Right ventricle myocardium superior (tissue), 1 donor: ENCODE results near the gene WDR72. TPM values are rescaled to one million over a fixed set of nuclear protein-coding genes. Genes with fewer than 3 reads are reported as not detected.
"Not testable (repeated sequence)": the region's sequence is repeated elsewhere in the genome, so short reads cannot be mapped to it uniquely, and the experiment has no call there.

Experiments
- ATAC-seq: fragments of 200-7000 bp; cut with Tn5 transposase; one replicate; pipeline ENCODE4 v1.9.1; 2020; ENCODE audit warnings: mild to moderate bottlenecking; ENCODE audit not compliant: poor library complexity
- DNase-seq: peaks from one replicate; pipeline ENCODE4 v3.0.0-alpha.2; 2020
- intact Hi-C: fragments of 100-400 bp; cut with DNase I; formaldehyde crosslinking; loops from one replicate; pipeline ENCODE4 v1.11.2; 2022
- long read RNA-seq: library from polyadenylated mRNA; unstranded; transcript quantifications from one replicate; pipeline ENCODE4 v2.0.0, GENCODE V29; 2021
- total RNA-seq: library from RNA; stranded (reverse); fragmentation: NEBNext Ultra II Directional; extraction: Animal tissue kit (Norgen Biotek cat#: 25700); gene quantifications from one replicate; pipeline ENCODE4 v1.2.1, GENCODE V29; 2021
- donor health status: DM: no; HTN: yes; CAD: no; lungs with severe emphysema.

The WDR72 gene
- 0.13 TPM for total RNA-seq
- long read RNA-seq, full-length matches to known transcripts: 1 of 2 reads
- long read RNA-seq, partial matches to known transcripts: 1 of 2 reads
- long read RNA-seq, other reads (novel, unspliced or antisense): 0 of 2 reads

DNA sequence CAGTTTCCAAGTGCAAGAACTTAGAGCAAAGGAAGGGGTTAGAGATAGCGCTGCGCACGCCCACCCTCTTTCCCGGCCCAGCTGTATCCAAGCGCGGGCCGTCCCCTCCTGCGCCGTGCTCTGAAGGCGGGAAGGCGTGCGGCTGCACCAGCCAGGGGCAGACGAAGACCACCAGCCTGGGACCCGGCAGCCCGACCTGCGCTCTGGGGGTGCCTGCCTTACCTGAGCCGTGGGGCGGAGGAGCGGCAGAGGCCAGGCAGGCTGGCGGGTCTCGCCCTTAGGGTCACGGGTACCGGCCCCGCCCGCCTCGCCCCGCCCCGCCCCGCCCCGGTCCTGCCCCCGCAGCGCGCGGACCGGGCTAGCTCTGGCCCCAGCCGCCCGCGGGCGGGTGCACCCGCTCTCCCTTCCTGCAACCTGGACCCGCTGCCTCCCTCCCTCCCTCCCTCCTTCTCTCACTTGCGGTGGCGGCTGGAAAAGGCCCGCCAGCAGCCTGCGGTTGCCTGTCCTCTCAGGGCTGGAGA, at the start of gene WDR72:
Gene WDR72 (minus strand): TSS at position 253 of the 521 bp plus-strand sequence. CDS start 26,514 bp downstream, outside the sequence.
- ATAC-seq (no peak), DNase-seq (no peak)
- intact Hi-C loops: no loop called here

DNA sequence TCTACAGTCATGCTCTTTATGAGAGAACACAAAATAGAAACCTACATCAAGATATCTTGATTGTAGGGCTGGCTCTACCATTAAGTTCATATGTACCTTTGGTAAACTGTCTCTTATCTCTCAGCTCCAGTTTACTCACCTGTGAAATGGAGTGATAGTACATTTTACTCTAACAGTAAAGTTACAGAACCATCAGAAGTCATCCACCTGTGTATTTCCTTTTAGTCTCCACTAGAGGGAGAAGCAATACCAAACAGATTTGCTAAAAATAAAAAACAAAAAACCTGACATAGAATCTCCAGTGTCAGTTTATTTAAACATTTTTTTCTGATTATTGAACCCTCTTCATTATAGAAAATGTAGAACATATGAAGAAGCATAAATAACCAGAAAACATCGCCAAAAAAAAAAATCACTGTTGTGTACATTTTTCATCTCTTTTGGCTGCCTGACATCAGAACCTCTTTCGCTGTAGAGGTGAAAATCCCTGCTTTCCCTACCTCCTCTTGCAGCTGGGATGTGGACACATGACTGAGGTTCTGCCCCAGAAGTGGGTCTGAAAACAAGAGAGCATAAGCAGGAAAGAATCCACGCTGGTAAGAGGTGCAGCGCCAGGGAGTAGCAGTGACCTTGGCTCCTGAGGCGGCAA, 48.7 kb upstream of the WDR72 start:
- DNase-seq (no peak), ATAC-seq (peak; percentile 45)
- intact Hi-C loops: no loop called here

DNA sequence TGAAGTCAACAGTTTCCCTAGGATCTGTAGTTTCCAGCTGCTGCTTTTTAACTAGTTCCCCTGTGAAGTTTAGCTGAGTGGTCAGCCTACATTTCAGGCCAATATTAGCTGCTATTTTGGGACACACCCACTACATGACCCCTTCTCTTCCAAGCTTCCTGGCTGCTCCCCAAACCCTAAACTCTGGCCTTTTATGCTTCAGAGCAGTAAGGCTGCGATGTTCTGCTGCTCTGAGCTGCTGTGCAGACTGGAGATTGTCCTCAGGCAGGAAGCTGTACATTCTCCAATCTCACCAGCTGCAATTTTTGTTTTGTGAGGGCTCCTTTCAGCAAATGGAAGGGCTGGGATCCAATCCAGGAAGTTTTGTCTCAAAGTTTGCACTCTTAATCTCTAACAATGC, 48.0 kb upstream of the WDR72 start:
- DNase-seq (no peak), ATAC-seq (peak; percentile 61)
- intact Hi-C loops: no loop called here

DNA sequence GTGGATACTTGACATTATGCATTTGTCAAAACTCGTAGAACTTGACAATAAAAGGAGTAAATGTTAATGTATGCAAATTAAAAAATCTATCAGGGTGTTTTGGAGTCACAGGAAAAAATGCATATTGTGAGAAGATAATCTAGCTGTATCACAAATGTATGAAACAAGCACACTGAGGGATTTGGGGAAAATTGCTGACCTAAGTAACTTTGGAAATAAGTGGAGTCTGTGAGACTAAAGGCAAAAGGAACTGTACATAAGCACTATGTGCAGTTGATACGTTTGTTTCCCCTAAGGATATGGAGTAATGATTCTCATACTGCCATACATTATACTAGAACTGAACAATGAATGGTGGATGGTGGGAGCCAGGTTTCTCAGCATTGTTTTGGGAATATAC, 43.2 kb upstream of the WDR72 start:
- ATAC-seq (no peak), DNase-seq (no peak)
- intact Hi-C loops: no loop called here

DNA sequence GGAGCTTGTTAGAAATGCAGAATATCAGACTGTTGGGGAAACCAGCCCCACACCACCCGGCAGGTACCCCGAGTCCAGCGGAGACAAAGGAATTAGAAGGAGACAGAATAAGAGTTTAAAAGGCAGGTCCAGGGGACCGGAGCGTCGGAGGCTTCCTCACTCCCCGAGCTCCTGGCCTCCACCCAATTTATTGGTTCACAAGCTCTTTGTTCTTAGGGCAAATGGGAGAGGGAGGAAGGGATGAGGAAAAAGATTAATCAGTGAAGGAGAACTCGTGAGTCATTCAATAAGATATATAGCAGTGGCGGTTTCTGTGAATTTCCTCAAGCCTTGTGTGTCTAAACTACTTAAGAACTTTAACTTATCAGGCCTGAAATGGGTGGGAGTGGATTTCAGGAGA, 32.1 kb upstream of the WDR72 start:
- ATAC-seq (no peak), DNase-seq (no peak)
- intact Hi-C loops: no loop called here

DNA sequence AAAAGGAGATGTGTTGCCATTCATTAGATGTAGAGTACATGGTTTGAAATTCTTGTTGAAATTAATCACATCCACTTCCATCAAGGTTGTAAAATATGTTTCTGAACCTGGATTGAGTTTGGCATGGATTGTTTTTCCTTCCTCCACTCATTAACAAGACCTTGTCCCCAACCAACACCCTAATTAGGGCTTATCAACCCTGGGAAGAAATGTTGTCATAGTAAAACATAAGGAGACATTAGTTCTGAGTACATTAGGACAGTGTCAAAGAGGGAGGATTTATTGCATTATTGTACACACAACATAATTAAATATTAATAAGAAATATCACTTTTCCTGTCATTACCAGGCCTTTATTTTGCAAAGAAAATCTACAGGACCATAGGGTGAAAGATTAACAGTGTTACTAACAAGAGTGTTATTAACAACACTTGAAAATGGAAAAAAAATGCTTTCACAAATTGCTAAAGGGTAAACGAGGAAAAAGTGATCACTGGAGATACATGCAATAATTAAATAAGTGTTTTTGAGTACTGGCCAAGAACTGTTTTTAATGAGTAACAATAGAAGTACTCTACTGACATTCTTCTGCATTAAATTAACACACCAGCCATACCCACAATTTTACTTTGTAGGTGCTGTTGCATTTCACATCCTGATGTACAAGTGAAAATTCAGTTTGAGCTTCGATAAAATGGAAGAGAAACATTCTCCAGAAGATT, 30.4 kb upstream of the WDR72 start:
- intact Hi-C loops: no loop called here
- DNase-seq: no peak

DNA sequence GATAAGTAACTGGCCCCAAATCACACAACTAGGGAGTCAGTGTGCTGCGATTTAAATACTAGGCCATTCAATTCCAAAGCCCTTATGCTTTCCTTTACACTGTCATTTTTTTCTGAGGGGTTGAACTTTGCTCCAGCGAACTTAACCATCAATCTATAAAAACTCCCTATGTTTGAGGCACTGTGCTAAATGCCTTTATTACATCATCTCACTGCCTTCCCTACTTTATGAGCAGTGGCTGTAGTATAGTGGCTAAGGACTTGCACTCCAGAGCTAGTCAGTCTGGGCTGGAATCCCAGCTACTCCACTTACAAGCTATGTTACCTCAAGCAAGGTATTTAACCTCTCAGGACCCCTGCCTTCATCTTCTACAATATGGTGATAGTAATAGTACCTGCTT, 26.9 kb upstream of the WDR72 start:
- no peak for ATAC-seq
- DNase-seq: no peak
- intact Hi-C loops: no loop called here

More for the DNA sequence above, 30.4 kb upstream of the WDR72 start:
- ATAC-seq: no peak

DNA sequence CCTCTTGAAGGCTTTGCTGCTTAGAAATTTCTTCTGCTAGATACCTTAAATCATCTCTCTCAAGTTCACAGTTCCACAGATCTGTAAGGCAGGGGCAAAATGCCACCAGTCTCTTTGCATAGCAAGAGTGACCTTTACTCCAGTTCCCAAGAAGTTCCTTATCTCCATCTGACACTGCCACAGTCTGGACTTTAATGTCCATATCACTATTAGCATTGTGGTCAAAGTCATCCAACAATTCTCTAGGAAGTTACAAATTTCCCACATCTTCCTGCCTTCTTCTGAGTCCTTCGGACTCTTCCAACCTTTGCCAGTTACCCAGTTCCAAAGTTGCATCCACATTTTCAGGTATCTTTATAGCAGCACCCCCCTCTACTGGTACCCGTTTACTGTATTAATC, 25.8 kb upstream of the WDR72 start:
- ATAC-seq, intact Hi-C loops: not testable (repeated sequence)

DNA sequence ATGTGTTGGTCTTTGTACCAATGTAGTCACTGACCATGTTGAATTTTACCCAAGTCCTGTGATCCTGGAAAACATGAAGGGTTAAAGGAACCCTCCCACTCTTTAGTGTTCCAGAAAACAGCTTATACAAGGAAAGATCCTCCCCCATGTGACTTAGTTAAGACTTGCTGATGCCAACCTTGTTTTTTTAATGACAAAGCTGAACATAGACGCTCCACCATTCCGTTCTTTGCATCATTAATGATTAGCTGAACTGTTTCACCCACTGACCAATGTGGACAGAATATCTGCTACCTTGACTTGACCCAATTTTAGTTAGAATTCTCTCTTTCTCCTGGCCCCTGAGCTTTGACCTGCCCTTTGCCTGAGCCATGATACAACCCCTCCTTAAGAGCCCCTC, 3.5 kb upstream of the WDR72 start:
- DNase-seq (no peak), ATAC-seq (no peak)
- intact Hi-C loops: no loop called here

More for the DNA sequence above, 25.8 kb upstream of the WDR72 start:
- DNase-seq: not testable (repeated sequence)

DNA sequence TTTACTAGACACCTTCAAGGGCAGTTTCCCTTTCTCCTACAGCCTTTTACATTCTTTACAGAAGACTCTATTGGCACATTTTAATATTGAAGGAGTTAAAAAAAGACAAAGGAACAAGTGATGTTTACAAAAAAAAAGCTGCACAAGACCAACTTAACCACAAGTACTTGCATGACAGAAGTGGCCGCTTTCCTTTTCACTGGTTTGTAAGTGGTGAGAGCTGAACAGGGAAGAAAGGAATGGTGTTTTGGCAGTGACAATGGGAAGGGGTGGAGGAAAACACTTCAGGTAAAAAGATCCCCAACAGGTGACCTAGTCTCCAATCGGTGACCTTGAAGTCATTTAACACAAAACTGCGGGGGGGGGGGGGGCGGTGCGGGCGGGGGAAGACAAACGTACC, 1.1 kb downstream of the WDR72 start:
- DNase-seq (no peak), ATAC-seq (no peak)
- intact Hi-C loops: no loop called here

DNA sequence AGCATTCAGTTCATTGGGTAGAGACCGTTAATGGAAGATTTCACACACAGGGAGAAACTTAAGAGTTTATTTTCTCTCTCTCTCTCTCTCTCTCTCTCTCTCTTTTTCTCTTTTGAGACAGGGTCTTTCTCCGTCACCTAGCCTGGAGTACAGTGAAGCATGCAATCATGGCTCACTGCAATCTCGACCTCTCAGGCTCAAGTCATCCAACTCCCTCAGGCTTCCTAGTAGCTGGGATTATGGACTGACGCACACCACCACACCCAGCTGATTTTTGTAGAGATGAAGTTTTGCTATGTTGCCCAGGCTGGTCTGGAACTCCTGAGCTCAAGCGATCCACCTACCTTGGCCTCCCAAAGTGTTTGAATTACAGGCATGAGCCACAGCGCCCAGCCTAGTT, 1.6 kb downstream of the WDR72 start:
- no peak for DNase-seq
- no peak for ATAC-seq
- intact Hi-C loops: no loop called here

DNA sequence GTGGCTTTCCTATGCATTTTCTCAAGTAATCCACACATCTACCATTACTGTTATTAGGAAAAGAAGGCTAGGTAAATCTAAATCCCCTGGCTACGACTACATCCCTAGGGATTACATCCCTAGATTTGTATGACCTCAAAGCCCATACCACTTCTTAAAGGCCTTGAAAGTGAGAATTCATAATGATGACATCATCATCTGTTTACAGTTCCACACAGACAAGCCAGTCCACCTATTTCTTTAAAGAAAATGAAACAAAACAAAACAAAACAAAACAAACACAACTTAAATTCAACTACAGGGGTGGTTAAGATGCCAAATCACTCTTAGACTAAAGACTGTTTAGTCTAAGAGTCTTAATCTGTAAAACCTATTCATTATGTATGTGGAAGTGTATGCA, 5.7 kb downstream of the WDR72 start:
- ATAC-seq (no peak), DNase-seq (no peak)
- intact Hi-C loops: no loop called here

DNA sequence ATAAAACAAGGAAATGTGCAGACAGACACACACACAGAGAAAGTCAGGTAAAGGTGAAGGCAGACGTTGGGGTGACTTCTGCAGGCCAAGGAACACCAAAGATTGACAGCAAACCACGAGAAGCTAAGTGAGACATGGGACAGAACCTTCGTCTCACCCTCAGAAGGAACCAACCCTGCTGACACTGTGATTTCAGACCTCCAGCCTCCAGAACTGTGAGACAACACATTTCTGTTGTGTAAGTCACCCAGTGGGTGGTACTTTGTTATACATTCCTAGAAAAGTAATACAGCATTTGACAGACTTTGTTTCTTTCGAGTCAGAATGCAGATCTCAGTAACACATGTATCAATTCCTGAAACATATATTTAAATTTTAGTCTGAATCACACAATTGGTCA, 7.1 kb downstream of the WDR72 start:
- DNase-seq: no peak
- no peak for ATAC-seq
- intact Hi-C loops: no loop called here

DNA sequence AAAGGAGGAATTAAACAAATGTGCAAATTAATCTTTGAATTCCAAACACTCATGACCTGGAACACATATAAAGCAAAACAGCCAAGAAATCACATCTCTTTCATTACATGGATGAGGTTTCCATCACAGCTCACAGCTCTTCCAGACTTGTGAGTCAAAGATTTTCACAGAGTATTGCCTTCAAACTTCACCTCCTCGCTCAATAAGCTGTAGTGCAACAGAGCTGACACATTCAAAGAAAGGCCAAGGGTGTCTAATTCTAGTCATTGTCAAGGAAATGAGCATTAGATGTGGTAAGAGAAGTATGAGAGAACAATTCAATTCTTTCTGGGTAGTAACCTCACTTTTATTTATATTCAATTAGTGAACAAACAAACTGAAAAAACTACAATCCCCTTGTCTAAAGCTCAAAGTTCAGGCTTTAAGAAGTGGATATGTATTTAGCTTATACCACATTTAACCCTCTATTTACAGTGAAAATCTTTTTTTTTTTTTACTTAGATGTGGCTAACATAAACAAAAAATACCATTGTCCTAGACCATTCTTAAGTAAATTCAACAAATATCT, 11.9 kb downstream of the WDR72 start:
- no peak for ATAC-seq
- intact Hi-C loops: no loop called here
- no peak for DNase-seq

DNA sequence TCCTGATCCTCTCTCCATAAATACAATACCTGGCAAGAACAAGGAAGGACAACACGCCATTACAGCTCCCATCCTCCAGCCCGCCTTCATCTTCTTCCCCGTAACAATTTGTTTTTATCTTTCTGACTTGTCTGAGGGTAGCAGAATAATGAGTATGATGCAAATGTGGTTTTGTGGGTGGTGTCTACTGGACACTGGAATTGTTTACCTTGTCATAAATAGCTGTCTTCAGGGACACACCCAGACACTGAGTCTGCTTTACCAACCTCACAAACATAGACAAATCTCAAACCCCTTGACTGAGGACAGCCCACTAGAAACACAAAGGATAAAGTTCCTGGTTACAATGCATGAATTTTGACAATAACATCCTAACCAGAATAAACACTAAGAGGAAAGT, 13.4 kb downstream of the WDR72 start:
- no peak for DNase-seq
- intact Hi-C loops: no loop called here
- no peak for ATAC-seq

DNA sequence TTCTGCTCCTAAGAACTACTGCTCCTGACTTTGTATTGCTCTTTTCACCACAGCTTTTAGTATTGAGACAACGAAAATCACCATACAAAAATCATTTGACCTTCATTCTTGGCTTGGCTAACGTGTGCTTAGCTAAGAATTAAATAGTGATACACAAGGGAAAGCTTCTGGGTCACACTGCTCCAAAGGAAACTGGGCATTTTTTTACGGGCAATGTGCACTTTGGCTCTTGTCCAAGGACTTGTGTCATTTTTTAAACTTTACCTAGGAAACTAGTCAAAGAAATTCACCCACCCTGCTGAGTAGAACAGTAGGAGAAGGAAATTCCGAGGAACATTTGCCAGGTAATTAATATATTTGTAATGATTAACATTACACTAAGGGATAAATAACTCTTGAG, 19.8 kb downstream of the WDR72 start:
- intact Hi-C loops: no loop called here
- DNase-seq (no peak), ATAC-seq (no peak)

DNA sequence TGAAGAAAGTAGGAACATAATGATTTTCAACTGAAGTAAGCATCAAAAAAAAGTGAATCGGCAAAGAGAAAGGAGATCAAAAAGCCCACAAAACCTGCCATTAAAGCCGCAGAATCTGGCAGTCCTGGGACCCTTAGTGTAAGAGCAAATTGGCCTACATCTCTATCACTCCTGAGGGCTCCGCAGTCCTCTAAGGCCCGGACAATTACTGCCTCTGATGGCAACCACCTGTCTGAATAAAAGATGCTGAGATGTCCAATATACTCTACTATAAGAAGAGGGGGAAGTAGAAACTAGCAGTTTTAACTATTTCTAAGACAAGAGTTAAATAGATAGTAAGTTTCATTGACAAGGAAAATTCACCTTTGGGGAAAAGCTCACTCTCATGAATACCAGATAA, 20.3 kb downstream of the WDR72 start:
- no peak for DNase-seq
- no peak for ATAC-seq
- intact Hi-C loops: no loop called here

DNA sequence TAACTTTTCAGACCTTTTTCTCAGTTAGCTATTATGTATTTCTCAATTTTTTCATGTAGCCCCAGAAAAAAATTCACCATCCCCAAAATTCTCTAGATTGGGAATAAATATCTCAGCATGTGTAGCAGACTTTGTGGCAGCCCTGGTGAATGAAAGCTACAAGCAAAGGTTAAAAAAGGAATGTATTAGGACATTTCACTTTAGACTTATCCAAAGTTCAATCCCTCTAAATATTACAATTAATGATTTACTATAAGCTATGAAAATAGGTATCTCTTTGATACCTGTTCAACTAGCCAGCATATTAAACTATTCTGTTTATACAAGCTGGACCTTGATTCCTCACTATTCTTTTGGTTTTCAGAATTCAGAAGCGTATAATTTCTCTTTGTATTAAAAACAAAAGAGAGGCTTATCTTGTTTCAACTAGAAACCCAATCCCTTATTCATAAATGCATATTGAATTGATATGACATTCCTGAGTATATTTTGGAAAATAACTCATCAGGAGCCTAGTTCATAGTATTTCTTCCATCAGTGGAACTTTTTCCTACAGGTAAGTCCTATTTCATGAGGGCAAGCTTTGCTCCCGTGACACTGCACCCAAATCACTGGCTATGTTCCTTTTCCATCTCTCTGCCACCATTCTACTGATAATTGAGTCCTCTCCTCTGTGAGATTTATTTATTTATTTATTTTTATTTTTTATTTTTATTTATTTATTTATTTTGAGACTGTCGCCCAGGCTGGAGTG, 38.0 kb downstream of the WDR72 start:
- no peak for DNase-seq
- intact Hi-C loops: no loop called here
- no peak for ATAC-seq
